Stimulated activated CD8-positive, alpha-beta memory T cell treated with anti-CD3 and anti-CD28 coated beads, Interleukin-4, amount 100 ng/mL, for 1 hour (primary cell): Measurements from ENCODE around the gene VCP.

Experiments used
- DNase-seq, 2 donors: peaks; one replicate each; pipeline ENCODE4 v3.0.0-alpha.2; 2020; ENCODE audit warnings: low read depth in 2 of 2, low spot score in 1 of 2

Gene VCP

DNA sequence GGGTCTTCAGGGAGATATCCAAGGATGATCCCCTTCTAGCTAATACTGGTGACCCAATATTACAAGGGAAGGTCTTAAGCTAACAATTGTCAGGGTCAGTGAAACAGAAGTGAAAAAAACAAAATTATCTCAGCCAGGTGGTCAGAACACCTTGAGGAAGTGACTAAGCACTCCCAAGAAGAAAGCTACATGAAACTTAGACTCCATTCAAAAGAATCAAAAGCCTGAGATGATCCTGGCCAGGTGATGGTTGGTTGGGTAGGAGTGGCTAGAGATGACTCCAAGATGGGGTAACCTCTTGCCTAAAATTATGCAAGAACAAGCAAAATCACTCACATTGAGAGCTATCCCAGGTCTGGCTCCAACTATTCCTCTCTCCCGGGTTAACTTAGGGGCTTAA is 5.4 kb downstream of the VCP start:
- DNase-seq, result no peak

DNA sequence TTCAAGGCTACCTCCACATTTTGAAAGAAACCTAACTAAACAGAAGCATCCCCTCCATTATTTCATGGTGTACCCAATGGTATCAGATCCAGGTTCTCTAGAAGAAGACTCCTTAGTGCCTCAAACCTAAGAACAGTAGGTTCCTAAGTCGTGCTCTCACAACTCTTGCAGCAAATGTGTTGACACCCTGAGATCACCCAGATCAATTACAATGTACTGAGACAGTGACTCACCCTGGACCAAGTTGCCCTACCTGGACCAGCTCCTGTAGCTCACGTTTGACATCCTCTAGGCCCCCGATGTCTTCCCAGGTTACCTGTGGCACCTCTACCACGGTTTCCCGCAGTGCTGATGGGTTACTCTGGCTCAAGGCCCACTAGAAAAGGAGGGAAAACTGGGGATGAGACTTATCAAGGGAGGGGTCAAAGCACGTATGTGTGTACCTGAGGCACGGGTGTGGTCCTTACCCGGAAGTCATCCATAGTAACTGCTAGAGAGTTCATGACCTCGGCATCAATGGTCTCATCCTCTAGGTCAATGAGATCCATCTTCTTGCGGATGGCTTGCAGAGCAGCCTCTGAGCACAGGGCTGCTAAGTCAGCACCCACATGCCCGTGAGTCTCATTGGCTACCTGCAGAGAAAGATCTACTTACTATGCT is 11.7 kb downstream of the VCP start:
- DNase-seq, result no peak

DNA sequence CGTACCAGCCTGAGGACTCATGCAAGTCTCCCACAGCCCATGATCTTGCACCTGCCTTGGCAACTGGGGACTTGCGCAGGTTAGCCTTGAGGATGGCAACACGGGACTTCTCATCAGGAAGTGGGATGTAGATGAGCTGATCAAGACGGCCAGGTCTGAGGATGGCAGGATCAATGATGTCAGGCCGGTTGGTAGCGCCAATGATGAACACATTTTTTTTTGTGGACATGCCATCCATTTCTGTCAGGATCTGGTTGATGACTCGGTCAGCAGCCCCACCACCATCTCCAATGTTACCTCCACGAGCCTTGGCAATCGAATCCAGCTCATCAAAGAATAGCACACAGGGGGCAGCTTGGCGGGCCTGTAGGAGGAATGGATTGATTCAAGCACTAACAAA is 13.0 kb downstream of the VCP start:
- no peak for DNase-seq

- no peak for DNase-seq
Measured at GRCh38 chr9:35057271-35057620, 15.2 kb downstream of the VCP start.

- DNase-seq, result no peak
Measured at GRCh38 chr9:35056571-35057270, 15.7 kb downstream of the VCP start.

- DNase-seq, result no peak
Measured at GRCh38 chr9:35054871-35055644, 17.4 kb downstream of the VCP start.

GRCh38 chr9:35054185-35054835 is 18.1 kb downstream of the VCP start:
- DNase-seq, result no peak

GRCh38 chr9:35051069-35051967 is 21.1 kb downstream of the VCP start:
- DNase-seq, result peak in 1 of 2 donors; percentile 21

GRCh38 chr9:35048511-35048910 is 23.9 kb downstream of the VCP start:
- DNase-seq, result no peak

DNA sequence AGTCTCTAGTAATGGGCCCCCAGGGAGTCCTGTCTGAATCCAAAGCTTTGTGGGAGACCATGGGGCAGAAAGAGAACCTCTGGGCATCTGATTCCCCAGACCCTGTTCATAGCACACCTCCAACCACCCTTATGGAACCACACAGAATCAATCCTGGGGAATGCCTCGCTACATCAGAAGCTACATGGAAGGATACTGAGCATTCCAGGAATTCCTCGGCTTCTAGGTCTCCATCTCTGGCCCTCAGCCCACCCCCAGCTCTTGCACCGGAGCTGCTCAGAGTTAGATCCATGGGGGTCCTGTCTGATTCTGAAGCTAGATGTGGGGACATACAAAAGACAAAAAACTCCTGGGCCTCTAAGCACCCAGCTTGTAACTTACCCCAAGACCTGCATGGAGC is 28.4 kb downstream of the VCP start:
- DNase-seq, result no peak

DNA sequence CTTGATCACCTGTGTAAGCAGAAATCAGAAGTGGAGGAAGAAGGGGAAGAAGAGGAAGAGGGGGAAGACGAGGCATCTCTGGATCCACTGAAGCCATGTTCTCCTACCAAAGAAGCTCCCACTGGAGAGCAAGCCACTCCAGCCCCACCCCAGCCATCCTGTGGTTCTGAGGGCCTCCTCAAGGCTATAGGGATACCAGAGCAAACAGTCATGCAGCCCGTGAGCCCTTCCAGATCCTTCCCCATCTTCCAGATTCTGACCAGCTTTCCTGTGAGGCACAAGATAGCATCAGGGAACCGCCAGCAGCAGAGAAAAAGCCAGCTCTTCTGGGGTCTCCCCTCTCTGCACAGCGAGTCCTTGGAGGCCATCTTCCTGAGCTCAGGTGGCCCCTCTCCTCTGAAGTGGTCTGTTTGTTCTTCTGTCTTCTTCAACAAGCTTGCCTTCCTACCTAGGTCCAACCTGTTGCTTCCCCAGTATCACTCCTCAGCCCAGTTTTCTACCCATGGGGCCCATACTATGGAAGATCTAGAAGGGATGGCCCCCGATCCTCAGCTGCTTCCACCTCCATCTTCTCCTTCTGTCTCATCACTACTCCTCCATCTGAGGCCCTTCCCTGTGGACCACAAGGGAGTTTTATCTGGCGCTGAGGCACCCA is 29.4 kb downstream of the VCP start:
- no peak for DNase-seq

DNA sequence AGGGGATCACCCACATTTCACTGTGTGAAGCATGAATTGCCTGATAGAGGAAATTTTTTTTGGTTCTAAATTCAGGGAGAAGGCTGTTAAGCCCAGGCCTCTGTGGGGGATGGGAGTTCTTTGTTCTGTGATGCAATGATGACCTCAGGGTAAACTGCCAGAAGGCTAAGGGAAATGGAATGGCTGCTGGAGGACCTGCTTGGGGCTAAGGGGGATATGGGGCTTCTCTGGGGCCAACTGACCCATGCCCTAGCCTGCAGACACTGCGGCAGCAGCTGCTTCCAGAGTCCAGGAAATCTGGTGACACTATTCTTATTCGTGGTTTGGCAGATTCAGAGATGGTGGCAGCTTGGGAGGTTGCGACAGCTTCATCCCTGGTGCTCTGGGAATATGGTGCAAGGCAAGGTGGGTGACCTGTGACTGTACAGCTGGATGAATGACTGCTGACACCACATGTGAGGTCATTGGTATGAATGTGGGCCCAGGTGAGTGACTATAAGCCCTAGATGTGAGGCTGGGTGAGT is 30.3 kb downstream of the VCP start:
- no peak for DNase-seq

GRCh38 chr9:35035851-35036701 is 36.3 kb downstream of the VCP start:
- DNase-seq, result peak in 1 of 2 donors; percentile 8

DNA sequence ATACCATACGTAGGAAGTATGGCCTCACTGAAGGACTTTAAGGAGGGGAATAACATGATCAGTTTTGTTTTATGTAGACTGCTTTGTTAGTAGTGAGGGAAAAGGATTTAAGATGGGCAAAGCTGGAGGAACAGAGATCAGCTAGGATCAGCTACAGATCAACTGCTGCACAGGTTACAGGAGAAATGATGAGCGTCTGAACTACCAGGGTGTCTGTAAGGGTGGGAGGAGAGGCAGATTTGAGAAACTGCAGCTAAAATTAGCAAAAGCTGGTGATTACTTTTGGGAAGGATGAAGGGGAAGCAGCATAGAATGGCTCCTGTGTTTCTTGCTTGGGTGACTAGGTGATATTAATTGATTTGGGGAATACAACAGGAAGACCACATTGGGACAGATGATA is 39.3 kb downstream of the VCP start:
- no peak for DNase-seq

DNA sequence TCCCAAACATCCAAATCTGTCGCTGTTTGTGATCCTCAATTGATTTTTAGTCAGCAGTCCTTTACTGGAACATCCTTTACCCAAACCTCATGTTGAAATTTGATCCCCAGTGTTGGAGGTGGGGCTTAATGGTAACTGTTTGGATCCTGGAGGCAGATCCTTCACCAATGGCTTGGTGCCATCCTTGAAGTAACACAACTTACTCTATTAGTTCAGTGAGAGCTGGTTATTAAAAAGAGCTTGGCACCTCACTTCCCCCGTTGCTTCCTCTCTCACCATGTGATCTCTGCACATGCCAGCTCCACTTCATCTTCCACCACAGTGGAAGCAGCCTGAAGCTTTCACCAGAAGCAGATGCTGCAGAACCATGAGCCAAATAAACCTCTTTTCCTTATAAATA is 42.6 kb downstream of the VCP start:
- no peak for DNase-seq

DNA sequence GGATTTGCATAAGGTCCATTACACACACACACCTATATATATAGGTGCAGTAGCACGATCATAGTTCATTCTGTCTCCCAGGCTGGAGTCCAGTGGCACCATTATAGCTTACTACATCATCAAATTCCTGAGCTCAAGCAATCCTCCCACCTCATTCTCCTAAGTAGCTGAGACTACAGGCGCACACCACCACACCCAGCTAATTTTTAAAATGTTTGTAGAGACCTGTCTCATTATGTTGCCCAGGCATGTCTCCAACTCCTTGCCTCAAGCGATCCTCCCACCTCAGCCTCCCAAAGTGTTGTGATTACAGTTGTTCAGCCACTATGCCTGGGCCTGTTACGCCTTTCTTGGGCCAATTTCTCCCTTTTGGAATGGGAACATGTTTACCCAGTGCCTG is 43.2 kb downstream of the VCP start:
- no peak for DNase-seq

GRCh38 chr9:35028341-35028740 is 44.1 kb downstream of the VCP start:
- no peak for DNase-seq

DNA sequence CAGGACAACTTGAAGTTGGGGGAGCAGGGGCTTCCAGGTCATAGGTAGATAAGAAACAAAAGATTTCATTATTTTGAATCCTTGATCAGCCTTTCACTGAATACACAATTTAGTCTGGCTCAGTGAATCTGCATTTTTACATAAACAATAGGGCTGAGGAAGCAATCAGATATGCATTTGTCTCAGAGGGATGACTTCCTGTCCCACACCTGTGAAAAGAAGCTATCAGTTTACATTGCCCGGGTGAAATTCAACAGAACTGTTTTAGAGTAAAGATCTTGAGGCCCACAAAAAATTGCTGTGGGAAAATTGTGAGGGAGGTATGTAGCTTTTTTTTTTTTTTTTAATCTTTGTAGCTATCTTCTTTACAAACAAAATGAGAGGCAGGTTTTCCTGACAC is 44.6 kb downstream of the VCP start:
- no peak for DNase-seq

DNA sequence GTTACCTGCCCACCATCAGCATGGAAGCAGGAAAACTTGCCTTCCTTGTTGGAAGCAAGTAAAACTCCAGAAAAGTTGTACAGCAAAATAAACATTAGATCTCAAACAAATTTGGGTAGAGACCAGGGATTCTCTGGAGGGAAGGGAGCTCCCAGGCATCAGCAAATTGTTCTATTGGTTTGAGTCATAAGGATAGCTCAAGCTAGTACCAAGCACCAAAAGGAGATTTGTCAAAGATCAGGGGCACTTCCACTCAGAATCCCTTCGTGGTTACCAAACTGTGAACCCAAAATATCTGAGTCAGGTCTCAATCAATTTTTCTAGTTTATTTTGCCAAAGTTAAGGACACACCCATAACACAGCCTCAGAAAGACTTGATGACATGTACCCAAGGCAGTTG is 45.1 kb downstream of the VCP start:
- DNase-seq, result no peak
